HL-60 (cell line): ENCODE measurements around the gene GCSH.

Experiments used
- CTCF ChIP-seq: IDR thresholded peaks from one replicate; pipeline ENCODE4 v1.5.1; 2011; ENCODE audit warnings: low read length, control low read depth, inconsistent platforms; ENCODE audit not compliant: insufficient read depth
- GABPA ChIP-seq: IDR thresholded peaks from 2 replicates; pipeline ENCODE4 v1.6.1; 2012; ENCODE audit warnings: low read depth
- POLR2AphosphoS5 ChIP-seq: IDR thresholded peaks from 2 replicates; pipeline ENCODE4 v1.6.1; 2012; ENCODE audit warnings: low read depth
- REST ChIP-seq: IDR thresholded peaks from 2 replicates; pipeline ENCODE4 v1.6.1; 2012; ENCODE audit warnings: low read depth; ENCODE audit not compliant: insufficient replicate concordance
- SPI1 ChIP-seq: IDR thresholded peaks from 2 replicates; pipeline ENCODE4 v1.6.1; 2012; ENCODE audit warnings: low read depth, mild to moderate bottlenecking, borderline replicate concordance

- TF ChIP-seq CTCF (no peak), POLR2AphosphoS5 (no peak), GABPA (no peak), REST (no peak), SPI1 (no peak)
These were observed 16.3 kb upstream of the GCSH start for GRCh38 chr16:81112453-81112852.
